GM13977 (cell line): ENCODE results near the gene CREB3L4.

Experiments
- DNase-seq: peaks from one replicate; pipeline ENCODE4 v3.0.0; 2012; ENCODE audit warnings: low spot score
- CTCF ChIP-seq: IDR thresholded peaks from 2 replicates; pipeline ENCODE4 v1.5.1; 2012; ENCODE audit warnings: mild to moderate bottlenecking, control low read depth; ENCODE audit not compliant: insufficient read depth; ENCODE audit errors: extremely low read depth, missing control alignments
- in situ Hi-C: fragments of 300-500 bp; cut with MboI; formaldehyde crosslinking; loops from one replicate; pipeline ENCODE4 v1.12.0; 2022; ENCODE audit warnings: low sequenced_read_pairs, low pct_unique_long_range_greater_than_20kb, mixed read lengths, inconsistent platforms; ENCODE audit not compliant: unreplicated experiment

CREB3L4 gene

GRCh38 chr1:153944827-153945117 lies 22.9 kb upstream of the CREB3L4 start:
- in situ Hi-C loops, result no loop called here
- DNase-seq, result no peak
- TF ChIP-seq CTCF, result no peak

- peak; percentile 81 for DNase-seq
- TF ChIP-seq CTCF, result no peak
- in situ Hi-C loops, result no loop called here
Measured at GRCh38 chr1:153945131-153945794, 22.4 kb upstream of the CREB3L4 start.

- no peak for TF ChIP-seq CTCF
- peak; percentile 95 for DNase-seq
Measured at GRCh38 chr1:153945795-153946621, 21.7 kb upstream of the CREB3L4 start.

GRCh38 chr1:153946622-153947241 lies 21.0 kb upstream of the CREB3L4 start, which contains the start of gene DENND4B:
DENND4B (minus strand) TSS chr1:153946718; CDS start chr1:153944374, 2,344 bp downstream.
- in situ Hi-C loops, result no loop called here
- TF ChIP-seq CTCF, result peak; percentile 96
- DNase-seq, result peak; percentile 96

More at GRCh38 chr1:153945795-153946621, 21.7 kb upstream of the CREB3L4 start:
- in situ Hi-C loops, result no loop called here

- no peak for TF ChIP-seq CTCF
- DNase-seq, result no peak
- in situ Hi-C loops, result no loop called here
Measured at GRCh38 chr1:153951183-153951582, 16.5 kb upstream of the CREB3L4 start.

- in situ Hi-C loops, result no loop called here
- TF ChIP-seq CTCF, result no peak
- DNase-seq, result no peak
Measured at GRCh38 chr1:153951801-153952200, 15.9 kb upstream of the CREB3L4 start.
